Esophagus squamous epithelium (tissue), 4 donors: ENCODE measurements around the gene TALDO1.

Experiments
- CTCF ChIP-seq, 6 experiments: fragments of 450-650 bp in 4 of 6; fragments of 200-600 bp in 2 of 6; sonication (generic) in 2 of 6; IDR thresholded peaks; one replicate each; pipeline ENCODE4 v1.5.1; 2016 to 2019; ENCODE audit warnings: antibody characterized with exemption in 6 of 6, mild to moderate bottlenecking in 4 of 6, moderate library complexity in 4 of 6
- POLR2A ChIP-seq, 4 donors: fragments of 450-650 bp; IDR thresholded peaks; one replicate each; pipeline ENCODE4 v1.6.1; 2017; ENCODE audit warnings: antibody characterized with exemption in 4 of 4, mild to moderate bottlenecking in 4 of 4, moderate library complexity in 3 of 4

- TF ChIP-seq CTCF (IDR thresholded peaks at IDR 0.05) (no peak), POLR2A (IDR thresholded peaks at IDR 0.05) (no peak)
Measured at GRCh38 chr11:697811-698311, 49.4 kb upstream of the TALDO1 start.
